Testis (tissue), 2 donors: ENCODE results near the gene KCNAB1.

ENCODE experiments used
- CTCF ChIP-seq, 3 experiments: fragments of 450-650 bp in 2 of 3; fragments of 200-600 bp in 1 of 3; sonication (generic) in 1 of 3; IDR thresholded peaks; one replicate each; pipeline ENCODE4 v1.5.1; 2016 to 2019; ENCODE audit warnings: antibody characterized with exemption in 3 of 3, mild to moderate bottlenecking in 2 of 3, moderate library complexity in 1 of 3
- POLR2A ChIP-seq: fragments of 450-650 bp; IDR thresholded peaks from one replicate; pipeline ENCODE4 v1.6.1; 2017; ENCODE audit warnings: antibody characterized with exemption, mild to moderate bottlenecking, moderate library complexity

GRCh38 chr3:156216852-156217251 is 96.5 kb downstream of the KCNAB1 start:
- no peak for TF ChIP-seq CTCF (IDR thresholded peaks at IDR 0.05)
- TF ChIP-seq POLR2A, result no peak
